Islet of Langerhans (tissue), 1 donor: ENCODE measurements around the gene LRRC52.
"Not testable (repeated sequence)": the region's sequence is repeated elsewhere in the genome, so short reads cannot be mapped to it uniquely, and the experiment has no call there.

Source experiments
- FAIRE-seq: peaks from one replicate; lab custom pipeline; 2011; peaks lifted over from hg19 to GRCh38; lab: Jason Lieb, UNC

LRRC52 gene

GRCh38 chr1:165581926-165582325 is 38.1 kb downstream of the LRRC52 start:
- no peak for FAIRE-seq

GRCh38 chr1:165586398-165586797 is 42.6 kb downstream of the LRRC52 start:
- FAIRE-seq = no peak

- FAIRE-seq = not testable (repeated sequence)
Measured at GRCh38 chr1:165591391-165591790, 47.6 kb downstream of the LRRC52 start.

- peak; percentile 98 for FAIRE-seq
Measured at GRCh38 chr1:165592945-165593823, 49.4 kb downstream of the LRRC52 start.

GRCh38 chr1:165595246-165595938 is 51.6 kb downstream of the LRRC52 start:
- no peak for FAIRE-seq

GRCh38 chr1:165597883-165598675 is 54.3 kb downstream of the LRRC52 start:
- peak; percentile 56 for FAIRE-seq

GRCh38 chr1:165598676-165599059 is 54.9 kb downstream of the LRRC52 start:
- no peak for FAIRE-seq

- no peak for FAIRE-seq
Measured at GRCh38 chr1:165600793-165601192, 57.0 kb downstream of the LRRC52 start.

- FAIRE-seq = no peak
Measured at GRCh38 chr1:165603810-165604209, 60.0 kb downstream of the LRRC52 start.

- FAIRE-seq = no peak
Measured at GRCh38 chr1:165605246-165605645, 61.4 kb downstream of the LRRC52 start.

GRCh38 chr1:165606676-165607075 is 62.9 kb downstream of the LRRC52 start:
- FAIRE-seq = not testable (repeated sequence)

- no peak for FAIRE-seq
Measured at GRCh38 chr1:165610866-165611265, 67.1 kb downstream of the LRRC52 start.

GRCh38 chr1:165612062-165612461 is 68.3 kb downstream of the LRRC52 start:
- no peak for FAIRE-seq
